Glomerular visceral epithelial cell (primary cell): Measurements from ENCODE around the gene RGS6.

Experiments used
- DNase-seq: peaks from one replicate; pipeline ENCODE4 v3.0.0-alpha.2; 2016; ENCODE audit errors: extremely low spot score

The RGS6 gene

DNA sequence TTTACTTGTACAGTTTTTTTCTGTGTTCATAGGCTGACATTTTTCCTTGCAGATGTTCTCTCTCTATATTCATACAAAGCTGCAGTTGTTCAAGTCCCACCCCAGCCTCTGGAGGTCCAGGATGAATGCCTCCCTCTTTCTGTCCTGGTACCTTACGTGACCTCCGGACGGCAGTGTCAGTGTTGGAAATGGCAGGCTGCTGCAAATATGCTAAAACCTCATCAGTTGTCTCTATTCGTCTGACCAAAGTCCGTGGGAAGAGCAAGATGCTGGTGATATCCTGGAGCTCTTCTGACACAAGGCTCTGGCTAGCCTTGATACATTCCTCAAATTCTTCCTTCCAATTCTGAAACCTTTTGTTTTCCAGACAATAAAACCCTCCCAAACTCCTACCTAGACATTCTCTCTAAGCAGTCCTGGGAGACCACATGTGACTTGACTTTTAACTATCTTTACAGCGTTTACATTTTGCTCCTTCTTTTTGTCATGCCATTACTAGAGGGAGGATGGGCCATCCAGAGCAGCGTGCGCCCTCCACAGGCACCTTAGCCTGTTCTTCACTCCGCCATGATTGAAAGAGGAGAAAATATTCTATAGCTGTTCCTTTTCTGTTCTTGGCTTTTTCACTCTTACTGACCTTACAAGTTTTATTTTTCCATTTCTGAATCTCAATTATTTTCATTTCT lies 143.6 kb downstream of the RGS6 start:
- no peak for DNase-seq

DNA sequence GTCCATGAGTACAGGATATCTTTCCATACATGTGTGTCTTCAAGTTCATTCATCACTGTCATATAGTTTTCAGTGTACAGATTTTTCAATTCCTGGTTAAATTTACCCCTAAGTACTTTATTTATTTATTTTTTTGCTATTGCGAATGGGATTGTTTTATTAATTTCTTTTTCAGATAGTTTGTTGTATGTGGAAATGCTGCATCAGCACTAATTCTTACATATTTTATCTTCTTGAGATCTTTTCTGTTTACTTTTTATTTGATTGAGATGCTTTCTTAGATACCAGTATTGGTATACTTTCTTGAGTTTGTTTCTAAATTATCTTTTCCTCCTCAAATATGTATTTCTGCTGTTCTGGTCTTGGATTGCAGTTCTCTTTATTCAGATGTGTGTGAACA lies 148.9 kb downstream of the RGS6 start:
- no peak for DNase-seq

DNA sequence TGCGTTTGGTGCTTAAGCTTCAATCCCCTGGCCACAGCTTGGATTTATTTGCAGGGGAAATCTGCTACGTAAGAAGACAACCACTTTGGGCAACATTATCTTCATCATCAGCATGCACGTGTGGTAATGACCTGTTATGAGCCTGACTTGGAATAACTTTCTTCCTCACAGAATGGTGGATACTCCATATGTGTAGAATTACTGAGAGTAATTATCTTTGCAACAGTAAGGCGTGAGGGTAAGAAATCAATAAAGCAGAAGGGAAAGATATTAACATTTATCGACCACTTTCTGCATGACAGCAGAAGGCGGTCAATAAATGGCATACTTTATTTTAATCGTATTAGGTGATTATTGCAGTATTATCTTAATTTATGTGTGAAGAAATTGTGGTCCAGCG lies 152.7 kb downstream of the RGS6 start:
- DNase-seq, result no peak

DNA sequence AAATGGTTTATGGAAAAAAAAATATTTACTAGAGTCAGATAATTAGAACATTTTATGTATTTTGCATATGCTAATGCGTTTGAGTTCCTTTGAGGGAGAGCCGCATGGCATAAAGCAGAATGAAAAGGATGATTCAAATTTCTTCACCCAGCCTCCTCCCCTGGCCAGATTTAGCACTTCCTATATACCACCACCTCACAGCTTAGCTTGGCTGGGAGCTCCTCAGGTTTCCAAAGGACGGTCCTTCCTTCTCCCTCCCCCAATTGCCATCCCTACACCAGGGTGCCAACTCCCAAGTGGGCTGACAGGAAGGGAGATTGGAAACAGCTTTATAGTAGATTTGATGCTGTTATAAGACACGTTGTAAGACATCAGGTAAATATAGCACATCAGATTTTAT lies 157.4 kb downstream of the RGS6 start:
- no peak for DNase-seq

DNA sequence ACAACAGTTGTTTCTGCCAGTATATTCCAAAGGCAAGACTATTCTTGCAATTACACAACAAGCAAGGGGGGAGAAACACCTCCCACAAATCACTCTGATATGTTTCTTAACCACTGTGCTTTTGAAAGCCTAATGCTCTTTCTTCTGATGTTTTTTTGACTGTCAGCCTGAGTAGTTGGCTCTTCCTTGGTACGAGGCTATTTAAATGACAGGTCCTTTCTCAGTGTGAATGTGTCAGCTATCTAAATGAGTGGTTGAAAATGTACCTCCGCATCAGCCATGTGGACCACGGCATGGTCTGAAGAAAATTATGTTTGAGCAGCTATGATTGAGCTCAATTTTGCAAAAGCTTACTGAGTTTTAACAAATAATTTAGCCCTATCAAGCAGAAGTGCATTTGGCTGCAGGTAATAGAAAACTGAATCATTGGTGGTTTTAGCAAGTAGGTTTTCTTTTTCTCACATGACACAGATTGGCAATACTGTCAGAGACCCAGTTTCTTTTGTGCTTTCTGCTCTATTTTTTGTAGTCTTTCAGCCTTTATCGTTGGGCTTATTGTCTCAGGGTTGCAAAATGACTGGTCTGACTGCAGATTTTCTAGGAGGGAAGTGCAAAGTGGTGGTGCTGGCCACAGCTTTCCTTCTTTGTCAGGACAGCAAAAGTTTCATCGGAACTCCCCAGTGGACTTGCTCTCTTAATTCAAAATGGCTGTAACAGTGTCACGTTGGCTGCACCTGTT lies 162.8 kb downstream of the RGS6 start:
- DNase-seq, result no peak

DNA sequence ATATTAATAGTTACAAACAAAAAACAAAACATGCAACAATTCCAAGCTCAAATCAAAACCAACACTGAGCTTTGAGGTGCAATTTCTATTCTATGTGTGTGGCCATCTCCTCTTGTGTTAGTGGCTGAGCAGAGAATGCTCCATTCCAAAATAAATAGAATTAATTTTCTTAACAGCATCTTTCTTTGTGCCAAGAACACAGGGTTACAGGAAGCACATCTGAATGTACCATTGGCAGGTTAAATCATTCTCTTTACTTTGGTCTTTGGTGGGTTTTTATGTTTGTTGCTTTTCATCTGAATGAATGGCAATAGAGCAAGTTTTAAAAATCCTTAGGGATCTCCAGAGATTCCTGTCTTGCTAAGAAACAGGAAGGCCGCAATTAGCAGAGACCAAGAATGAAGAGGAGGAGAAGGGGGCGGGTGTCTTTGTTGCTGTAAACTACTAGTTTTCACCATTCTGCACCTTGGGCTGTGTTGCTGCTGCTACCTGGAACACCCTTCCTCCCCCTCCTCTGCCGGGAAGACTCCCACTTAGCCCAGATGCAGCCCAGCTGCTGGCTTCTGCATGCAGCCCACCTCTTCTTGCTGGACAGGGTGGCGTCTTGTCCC lies 165.0 kb downstream of the RGS6 start:
- no peak for DNase-seq

DNA sequence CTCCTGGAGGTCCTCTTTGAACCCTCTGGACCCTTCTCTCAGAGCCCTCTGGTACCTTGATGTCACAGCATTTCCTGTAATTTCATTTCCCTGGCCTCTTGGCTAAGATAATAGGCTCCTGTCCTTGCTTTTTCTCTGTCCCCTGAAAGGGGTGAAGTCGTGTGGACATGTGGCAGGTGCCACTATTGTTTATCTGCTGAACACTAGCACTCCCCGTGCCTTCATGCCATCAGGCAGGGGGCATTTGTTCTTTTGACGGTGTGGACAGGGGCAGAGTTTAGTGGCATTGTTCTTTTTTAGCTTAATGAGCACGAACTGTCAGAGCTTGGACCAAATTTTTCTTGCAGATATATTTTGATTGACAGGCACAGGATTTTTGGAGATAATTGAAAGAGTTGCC lies 166.0 kb downstream of the RGS6 start:
- no peak for DNase-seq

DNA sequence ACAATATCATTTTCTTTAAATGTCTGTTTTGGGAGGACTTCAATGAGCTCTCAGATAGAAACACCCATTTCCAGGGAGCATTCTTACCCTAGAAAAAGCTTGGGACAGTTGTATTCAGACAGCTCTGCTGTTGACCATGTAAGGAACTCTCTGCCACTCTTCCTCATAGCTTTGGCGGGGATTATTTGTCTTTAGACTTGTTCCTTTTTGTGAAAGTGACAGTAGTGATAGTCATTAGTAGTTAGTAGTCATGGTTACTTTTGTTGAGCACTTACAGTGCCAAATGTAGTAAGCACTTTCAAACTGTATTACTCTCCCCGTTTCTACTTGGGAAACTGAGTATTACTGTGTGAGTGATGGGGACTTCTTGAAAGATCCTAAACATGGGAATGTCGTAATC lies 167.3 kb downstream of the RGS6 start:
- no peak for DNase-seq

DNA sequence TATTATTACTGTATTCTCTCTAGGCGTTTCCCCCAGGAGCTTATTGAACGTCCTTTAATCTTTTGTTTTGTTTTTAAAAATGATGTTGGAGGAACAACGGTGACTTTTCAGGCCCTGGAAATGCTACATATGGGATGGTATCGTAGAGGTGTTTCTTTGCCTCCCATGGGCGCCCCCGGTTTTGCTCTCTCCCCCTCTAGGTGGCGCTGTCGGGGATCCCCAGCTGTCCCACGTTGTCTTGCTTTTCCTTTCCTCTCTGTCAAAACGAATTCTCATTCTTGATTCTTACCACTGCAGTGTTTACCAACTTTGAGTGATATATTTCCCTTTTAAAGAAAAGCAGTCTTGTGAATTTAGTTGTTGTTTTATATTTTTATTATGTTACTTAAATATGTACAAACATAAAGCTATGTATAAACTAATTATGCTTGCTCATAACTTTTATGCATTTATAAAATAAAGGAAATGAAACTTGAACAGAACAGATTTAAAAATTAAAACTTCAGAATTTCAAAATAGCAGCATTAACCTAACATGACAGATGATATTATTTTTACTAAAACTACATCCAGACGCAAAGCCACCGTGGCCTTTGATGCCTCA lies 171.9 kb downstream of the RGS6 start:
- DNase-seq, result peak; percentile 7

DNA sequence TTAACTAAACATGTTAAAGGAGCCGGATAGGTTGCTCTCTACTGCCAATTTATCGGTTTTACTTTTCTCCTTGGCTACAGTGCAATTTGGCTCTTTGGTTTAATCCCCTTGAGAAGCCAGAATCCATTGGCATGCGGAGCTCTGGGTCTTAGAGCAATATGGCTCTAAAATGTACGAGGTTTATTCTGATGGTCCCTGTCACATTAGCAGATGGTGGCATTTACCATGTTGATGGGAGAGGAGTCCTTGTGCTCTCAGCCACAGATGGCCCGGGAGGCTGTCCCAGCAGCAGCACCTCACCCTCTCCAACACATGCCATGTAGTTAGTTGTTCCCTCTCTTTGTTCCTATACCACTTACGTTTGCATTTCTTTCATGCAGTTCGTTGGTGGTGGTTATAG lies 179.7 kb downstream of the RGS6 start:
- DNase-seq, result no peak

DNA sequence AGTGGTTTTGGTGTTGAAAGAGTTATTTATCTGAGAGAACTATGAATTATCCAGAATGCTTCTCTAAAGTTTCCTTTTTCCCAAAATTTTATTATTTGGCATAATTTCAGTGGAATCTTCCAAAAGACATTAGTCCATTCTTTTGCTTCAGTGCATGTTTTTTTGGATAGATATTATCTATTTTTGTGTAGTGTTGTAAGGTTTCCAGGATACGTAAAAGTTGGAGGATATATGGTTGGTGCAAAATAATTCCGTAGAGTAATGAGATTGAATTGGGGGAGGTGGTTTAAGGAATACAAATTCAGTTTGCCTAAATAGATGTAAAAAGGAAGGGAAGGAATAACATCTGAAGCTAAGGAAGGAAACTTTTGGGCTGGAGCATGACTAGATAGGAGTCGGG lies 186.6 kb downstream of the RGS6 start:
- DNase-seq, result no peak

DNA sequence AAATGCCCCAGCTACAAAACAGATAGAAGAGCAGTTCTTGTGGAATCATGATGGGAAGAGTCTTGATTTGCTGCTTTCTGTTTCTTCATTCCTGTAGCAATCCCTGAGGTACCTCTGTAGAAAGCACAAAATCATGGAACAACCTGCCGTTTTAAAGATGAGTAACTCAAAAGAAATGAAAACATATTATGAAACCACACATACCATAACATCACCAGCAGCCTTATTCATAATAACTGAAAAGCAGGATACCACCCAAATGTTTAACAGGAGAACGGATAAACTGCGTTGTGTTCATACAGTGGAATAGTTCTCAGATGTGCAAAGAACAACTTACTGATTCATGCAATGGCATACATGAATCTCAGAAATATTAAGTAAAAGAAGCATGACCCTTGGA lies 188.1 kb downstream of the RGS6 start:
- DNase-seq, result no peak

DNA sequence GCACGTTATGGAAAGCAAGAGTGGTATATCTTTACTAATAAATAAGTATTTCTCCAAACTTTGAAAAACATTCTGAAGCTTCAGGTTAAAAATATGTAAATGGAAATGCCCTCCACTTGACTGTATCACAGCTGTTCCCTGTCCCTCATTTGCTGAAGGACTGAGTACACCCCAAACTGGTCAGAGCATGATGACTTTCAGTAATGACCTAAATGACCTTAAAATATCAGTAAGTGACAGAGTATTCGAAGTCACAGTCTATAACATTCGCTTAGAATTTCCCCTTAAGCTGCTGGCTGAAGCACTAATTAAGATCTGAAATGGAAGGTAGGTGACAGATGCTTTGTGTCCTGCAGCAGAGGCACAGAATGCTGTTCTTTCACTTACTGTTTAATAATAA lies 191.5 kb downstream of the RGS6 start:
- DNase-seq, result no peak

DNA sequence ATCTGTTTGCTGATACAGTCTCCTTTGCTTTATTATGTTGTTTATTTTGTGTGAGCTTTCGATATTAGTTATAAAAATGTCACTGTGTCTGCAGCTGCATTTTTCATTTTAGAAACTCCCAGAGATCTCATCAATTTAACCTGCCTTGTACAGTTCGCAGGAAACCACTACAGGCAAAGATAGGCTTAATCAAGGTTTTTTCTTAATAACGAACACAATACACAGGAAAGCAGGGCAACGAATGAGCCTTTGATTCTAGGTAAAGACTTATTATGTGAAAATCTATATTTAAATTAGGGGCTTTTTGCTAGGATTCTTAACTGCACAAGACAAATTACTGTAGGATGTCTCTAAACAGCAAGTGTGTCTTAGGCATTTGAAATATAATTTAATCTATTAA lies 191.9 kb downstream of the RGS6 start:
- DNase-seq, result no peak

DNA sequence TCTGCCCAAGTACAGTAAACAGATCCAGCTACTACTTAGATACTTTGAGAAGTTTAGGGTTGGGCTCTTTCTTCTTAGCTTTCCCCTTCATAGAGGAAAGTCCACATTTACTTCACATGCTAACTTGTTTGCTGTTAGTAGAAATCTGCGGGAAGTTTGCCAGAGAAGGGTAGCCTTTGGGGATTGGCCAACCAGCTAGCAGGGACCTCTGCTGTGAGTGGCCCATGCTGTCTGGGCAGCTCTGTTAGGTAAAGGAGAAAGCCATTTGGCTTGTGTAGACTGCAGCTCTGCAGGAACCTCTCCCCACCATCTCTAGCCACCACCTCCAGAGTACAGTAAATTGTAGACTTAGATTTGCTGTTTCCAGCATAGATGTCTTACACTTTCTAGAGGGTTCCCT lies 193.9 kb downstream of the RGS6 start:
- DNase-seq, result no peak

DNA sequence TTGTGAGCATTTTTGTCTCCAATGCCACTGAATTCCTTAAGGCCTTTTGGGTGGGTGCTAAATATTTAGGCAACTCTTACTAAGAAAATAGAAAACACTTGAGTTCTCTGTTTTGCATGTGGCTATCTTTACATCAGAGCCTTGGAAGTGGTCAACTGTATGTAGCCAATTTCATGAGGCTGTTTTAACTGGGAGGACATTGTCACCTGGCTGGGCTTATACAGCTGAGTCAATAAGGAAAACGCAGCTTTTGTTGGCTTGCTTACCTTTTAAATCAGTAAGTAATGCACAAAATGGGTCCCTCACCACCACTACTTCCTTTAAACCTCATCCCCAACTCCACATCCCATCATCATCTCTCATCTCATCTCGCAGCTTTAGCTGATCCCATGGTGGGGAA lies 194.3 kb downstream of the RGS6 start:
- DNase-seq, result no peak

DNA sequence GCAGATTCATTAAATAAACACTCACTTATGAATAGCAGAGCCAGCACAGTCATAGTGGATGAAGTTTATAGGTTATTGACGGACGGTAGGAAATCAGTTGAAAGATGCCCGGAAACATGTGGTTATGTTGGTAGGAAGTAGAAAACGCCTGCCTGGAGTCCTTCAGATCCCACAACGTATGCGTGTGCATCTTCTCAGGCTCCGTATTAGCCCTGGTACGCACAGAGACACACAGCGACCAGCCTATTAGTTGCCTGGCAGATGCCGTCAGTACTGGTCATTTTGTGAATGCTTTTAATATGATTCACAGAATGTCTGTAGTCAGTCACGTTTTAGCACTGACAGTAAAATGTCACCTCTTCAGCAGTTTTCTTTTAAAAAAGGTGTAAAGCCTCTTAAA lies 196.4 kb downstream of the RGS6 start:
- no peak for DNase-seq

DNA sequence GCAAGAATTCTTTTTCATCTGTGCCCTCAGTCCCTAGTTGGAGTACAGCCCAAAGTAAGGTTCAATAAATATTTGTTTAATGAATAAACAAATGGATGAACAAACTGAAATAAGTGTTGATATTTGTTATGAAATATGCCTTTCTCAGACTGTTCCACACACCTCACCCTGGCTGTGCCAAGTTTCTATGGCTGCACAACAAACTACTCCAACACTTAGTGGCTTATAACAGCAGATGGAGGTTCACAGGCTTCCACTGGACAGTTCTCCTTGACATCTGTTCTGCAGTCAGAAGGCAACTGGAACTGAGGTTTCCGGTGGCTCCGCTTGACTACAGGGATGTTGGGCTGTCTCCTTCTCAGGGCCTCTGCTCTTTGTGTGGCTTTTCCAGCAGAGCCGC lies 197.1 kb downstream of the RGS6 start:
- DNase-seq, result no peak

DNA sequence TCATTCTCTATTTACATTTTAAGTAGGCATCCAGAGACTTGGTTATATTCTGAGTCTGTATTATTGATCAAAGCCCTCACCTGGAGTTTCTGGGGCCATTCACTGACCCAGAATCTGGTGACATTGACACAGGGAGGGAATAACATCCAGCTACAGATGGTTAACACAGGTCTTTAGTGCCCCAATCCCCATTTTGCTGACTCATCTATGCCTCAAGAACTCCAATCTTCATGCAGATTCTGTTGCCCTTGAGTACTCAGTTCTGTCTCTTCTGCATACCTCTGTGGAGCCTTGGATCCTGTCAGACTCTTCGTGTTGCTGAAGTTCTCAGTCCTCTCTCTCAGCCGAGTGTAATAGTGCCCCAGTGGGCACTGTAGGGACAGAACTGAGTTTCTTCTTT lies 208.9 kb downstream of the RGS6 start:
- no peak for DNase-seq

DNA sequence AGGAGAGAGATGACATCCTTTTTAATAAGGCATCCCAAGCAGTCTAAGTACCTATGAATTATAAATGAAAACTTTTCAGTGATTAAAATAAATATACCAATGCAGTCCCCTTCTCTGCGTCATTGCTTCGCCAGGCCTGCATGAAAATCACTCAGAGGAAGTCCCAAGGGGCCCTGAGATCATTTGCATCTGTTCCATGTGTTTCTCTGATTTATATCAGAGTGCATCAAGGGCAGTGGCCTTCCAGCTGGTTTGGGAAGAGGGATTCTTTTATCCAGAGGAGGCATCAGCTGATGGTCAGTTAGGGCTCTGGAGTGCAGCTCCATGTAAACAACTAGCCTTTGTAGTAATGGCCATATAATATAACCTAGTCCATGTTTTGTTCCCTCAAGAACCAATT lies 210.1 kb downstream of the RGS6 start:
- DNase-seq, result no peak

DNA sequence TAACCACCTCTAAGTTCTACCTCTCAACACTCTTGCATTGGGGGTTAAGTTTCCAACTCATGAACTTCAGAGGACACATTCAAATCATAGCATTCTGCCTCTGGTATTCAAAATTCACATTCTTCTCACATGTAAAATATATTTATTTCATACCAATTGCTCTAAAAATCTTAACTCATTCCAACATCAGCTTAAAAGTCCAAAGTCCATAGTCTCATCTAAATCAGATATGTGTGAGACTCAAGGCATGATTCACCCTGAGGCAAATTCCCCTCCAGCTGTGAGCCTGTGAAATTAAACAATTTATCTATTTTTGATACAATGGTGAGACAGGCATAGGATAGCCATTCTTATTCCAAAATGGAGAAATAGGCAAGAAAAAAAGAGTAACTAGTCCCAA lies 214.0 kb downstream of the RGS6 start:
- DNase-seq, result no peak

DNA sequence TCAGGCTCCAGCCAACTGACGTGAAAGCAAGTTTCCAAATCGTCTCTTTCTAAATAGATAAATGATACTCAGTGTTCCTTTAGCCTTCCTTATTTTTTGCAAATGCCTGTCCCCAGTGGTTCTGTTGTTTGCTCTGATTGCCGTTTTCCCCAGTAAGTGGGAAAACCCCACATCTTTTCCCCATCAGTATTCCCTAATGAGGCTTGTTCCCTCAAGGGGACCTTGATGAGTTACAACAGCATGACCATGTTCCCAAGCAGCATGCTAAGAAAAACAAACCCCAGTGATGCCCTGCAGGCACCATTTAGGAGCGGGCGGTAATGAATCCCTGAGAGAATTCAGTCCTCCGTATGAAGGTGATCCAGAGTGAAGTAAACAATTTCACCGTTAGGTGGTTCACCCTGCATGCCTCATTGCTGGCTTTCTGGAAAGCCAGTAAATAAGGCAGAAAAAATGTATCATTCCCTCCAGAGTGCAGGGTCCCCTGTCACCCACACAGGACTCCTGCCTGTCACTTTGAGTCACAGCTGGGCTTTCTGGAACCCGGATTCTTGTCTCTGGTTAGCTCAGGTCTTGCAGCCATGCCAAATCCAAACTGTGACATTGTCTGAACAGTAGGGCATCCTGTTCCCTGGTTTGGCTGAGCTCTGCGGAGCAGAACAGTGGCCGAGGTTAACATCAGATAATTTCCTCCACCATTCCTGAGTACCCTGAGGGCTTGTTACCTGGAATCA lies 222.6 kb downstream of the RGS6 start:
- no peak for DNase-seq
